ENCODE results near the gene PIAS3.
"Not testable (repeated sequence)": the region's sequence is repeated elsewhere in the genome, so short reads cannot be mapped to it uniquely, and the experiment has no call there.

The PIAS3 gene

DNA sequence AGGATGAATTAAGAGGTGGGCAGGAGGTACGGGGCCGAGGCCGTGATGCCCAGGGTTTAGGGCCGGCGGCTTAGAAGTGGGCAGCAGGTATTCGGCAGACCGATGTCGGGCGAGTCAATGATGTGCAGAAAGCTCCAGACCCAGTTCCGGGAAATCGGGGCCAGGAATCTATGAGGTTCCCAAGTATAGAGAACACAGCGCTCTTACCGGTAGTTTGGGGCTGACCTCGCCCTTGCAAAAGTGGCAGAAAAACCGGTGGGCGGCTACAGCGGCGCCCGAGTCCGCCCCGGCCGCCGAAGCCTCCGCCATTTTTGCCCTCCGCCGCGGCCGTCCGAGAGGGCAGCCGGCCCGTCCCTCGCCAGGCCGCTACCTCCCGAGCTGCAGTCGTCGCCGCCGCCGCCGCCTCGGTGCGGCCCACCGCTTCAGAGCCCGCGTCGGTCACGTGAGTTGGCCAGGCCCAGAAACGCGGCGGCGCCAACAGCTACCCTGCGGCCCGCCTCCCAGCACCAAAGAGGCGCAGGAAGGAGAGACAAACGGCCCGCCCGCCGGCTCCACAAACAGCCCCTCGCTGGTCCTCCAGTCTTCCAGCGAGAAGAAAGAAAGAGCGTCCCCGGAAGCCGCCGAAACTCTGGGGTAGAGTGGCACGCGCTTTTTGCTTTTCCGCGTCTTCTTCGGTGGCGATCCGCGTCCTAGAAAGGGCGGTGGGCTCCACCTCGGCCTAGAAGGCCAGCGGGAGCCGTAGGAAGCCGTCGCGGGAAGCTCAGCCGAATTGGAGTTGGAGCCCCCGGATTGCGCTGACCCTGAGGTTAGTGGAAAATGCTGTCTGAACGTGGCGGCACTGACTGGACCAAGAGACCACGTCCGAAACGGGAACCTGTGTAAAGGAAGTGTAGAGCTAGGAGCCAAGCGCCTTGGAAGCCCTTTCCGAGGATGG is 35.0 kb downstream of the PIAS3 start, which contains the start of the genes POLR3C and RNF115:
TSS of gene POLR3C (plus strand) at position 636 of the 934 bp plus-strand sequence. CDS start 1,577 bp downstream, outside the sequence.
TSS of gene RNF115 (minus strand) at position 531 of the 934 bp plus-strand sequence. CDS start at position 309, 222 bp downstream.
- H3K36me3 Mint-ChIP-seq (ENCODE audit: low read depth): peaks cover 38% of the 10 kb centered on the region
- H3K27ac Mint-ChIP-seq: peak within 1 kb of the TSS; percentile 92
- H3K4me3 Mint-ChIP-seq: peak within 1 kb of the TSS; percentile 99
- no peaks in the 10 kb centered on the region for H3K27me3 Mint-ChIP-seq (ENCODE audit: low read depth)
- H3K4me1 Mint-ChIP-seq (ENCODE audit: low read depth): peaks cover 28% of the 10 kb centered on the region
- H3K9me3 Mint-ChIP-seq: no peaks in the 10 kb centered on the region
- DNase-seq (ENCODE audit: low spot score): peak; percentile 81

DNA sequence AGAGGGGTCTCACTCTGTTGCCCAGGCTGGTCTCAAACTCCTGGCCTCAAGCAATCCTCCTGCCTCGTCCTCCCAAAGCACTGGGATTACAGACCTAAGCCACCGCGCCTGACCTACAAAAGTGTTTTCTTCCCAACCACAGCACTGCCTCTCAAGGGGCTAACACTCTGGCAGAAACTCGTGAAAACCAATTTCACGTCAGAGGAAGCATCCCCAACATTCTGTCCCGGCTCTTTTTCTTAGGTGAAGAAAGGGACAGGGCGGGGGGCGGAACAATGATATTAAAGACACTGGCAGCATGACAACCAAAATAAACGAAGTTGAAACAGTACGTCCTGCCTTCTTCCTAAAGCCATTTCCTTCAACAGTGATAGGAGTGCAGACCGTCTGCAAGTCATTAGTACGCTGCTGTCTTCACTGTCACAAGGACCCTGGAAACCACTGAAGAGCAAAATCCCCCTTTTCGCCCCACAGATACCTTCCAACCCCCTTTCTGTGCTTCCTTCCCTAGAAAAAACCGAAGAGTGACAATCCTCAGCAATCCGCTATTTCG is 36.0 kb downstream of the PIAS3 start:
- not testable (repeated sequence) for H3K27me3 Mint-ChIP-seq (ENCODE audit: low read depth); H3K27ac Mint-ChIP-seq; H3K9me3 Mint-ChIP-seq; DNase-seq (ENCODE audit: low spot score)
- peaks cover 20% of the 10 kb centered on the region for H3K4me1 Mint-ChIP-seq (ENCODE audit: low read depth)
- peak overlapping the region; percentile 32 for H3K4me3 Mint-ChIP-seq
- peaks cover 29% of the 10 kb centered on the region for H3K36me3 Mint-ChIP-seq (ENCODE audit: low read depth)

DNA sequence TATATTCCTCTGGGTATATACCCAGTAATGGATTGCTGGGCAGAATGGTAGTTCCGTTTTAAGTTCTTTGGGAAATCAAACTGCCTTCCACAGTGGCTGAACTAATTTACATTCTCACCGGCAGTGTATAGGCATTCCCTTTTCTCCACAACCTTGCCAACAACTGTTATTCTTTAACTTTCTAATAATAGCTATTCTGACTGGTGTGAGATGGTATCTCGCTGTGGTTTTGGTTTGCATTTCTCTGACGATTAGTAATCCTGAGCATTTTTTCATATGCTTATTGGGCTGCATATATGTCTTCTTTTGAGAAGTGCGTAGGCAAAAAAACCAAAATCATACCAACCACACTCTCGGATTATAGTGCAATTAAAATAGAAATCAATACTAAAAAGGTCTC is 40.8 kb downstream of the PIAS3 start:
- not testable (repeated sequence) for H3K4me3 Mint-ChIP-seq; H3K27ac Mint-ChIP-seq; H3K4me1 Mint-ChIP-seq (ENCODE audit: low read depth); H3K9me3 Mint-ChIP-seq; H3K36me3 Mint-ChIP-seq (ENCODE audit: low read depth); H3K27me3 Mint-ChIP-seq (ENCODE audit: low read depth)
- peak; percentile 17 for DNase-seq (ENCODE audit: low spot score)

DNA sequence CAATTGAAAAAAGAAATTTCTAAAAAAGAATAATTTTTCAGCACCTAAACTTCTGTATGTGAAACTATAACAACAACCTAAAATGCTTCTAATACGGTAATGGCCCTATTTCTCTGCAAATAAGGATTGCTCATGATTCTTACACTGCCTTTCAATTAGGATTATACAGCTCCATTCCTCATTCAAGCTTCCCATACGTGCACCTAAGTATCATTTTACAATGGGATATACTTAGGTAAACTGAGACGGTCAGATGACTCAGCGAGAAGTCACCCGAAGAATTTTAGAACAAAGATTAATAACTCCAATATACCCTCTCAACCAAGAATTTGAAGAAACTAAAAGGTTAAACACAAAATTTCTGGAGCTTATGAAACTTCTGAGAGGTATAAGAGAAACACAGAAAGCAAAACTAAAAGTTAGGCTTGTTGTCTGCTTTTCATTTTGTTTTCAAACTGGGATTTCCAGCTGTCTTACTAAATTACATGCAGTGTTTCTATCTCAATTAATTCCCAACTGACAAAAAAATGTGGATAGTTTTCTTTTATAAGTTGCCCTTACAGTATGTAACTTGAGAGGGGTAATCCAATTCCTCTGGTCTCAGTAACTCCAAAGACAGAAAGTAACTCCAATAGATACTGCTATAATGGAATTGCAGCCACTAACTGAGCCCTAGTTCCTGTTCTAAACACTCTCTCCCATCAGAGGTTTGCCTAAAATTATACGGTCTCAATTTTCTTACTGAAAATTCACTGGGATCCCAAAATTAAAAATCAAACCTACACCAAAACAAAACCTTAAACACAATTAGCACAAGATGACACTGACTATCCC is 45.7 kb downstream of the PIAS3 start:
- not testable (repeated sequence) for H3K36me3 Mint-ChIP-seq (ENCODE audit: low read depth); H3K4me3 Mint-ChIP-seq; H3K27ac Mint-ChIP-seq; H3K9me3 Mint-ChIP-seq; H3K27me3 Mint-ChIP-seq (ENCODE audit: low read depth); DNase-seq (ENCODE audit: low spot score); H3K4me1 Mint-ChIP-seq (ENCODE audit: low read depth)

DNA sequence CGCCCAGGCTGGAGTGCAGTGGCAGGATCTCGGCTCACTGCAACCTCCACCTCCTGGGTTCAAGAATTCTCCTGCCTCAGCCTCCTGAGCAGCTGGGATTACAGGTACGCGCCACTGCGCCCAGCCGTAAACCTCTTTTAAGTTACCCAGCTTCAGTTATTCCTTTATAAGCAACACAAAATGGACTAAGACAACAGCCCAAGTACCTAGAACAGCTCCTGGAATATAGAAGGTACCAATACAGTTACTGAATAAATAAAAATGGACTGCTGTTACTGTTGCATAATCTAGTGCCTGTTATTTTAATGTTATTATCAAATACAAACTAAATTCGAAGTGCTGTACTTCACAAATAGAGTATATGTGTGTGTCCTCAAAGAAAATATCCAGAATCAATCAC is 52.0 kb downstream of the PIAS3 start:
- H3K4me1 Mint-ChIP-seq (ENCODE audit: low read depth): peaks cover 7% of the 10 kb centered on the region
- H3K9me3 Mint-ChIP-seq: no peaks in the 10 kb centered on the region
- no peak for DNase-seq (ENCODE audit: low spot score)
- no peaks in the 10 kb centered on the region for H3K27me3 Mint-ChIP-seq (ENCODE audit: low read depth)
- peaks cover 3% of the 10 kb centered on the region for H3K36me3 Mint-ChIP-seq (ENCODE audit: low read depth)
- no peak overlapping the region for H3K4me3 Mint-ChIP-seq
- no peak overlapping the region for H3K27ac Mint-ChIP-seq

DNA sequence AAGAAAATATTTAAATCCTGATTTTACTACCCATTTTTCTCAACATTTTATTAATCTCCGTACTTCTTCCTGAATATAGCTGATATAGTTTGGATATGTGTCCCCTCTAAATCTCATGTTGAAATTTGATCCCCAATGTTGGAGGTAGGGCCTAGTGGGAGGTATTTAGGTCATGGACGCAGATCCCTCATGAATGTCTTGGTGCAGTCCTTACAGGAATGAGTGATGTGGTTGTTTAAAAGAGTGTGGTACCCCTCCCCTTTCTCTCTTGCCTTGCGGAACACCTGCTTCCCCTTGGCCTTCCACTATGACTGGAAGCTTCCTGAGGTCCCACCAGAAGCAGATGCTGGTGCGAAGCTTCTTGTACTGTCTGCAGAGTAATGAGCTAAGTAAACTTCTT is 52.5 kb downstream of the PIAS3 start:
- Mint-ChIP-seq H3K27me3 (ENCODE audit: low read depth) (no peaks in the 10 kb centered on the region), H3K27ac (no peak overlapping the region), H3K4me3 (no peak overlapping the region), H3K9me3 (no peaks in the 10 kb centered on the region), H3K36me3 (ENCODE audit: low read depth) (peaks cover 3% of the 10 kb centered on the region), H3K4me1 (ENCODE audit: low read depth) (peaks cover 7% of the 10 kb centered on the region)
- no peak for DNase-seq (ENCODE audit: low spot score)

DNA sequence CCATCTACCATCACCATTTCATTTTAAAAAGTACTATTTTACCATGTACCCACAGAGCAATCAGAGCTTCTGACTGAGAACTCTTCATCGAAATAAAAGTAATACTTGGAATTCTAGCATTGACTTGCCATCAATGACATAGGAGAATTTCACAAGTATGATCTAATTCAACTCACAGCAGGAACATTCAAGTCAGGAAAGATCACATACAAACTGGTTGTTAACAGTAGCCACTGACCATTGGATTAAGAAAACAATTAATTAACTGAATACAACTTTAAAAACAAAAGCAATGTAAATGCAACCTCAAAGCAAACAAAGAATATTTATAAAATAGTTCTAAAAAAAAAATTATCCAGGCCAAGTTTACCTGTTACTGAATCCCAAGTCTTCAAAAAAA is 53.8 kb downstream of the PIAS3 start:
- H3K4me1 Mint-ChIP-seq (ENCODE audit: low read depth): peaks cover 7% of the 10 kb centered on the region
- no peak overlapping the region for H3K27ac Mint-ChIP-seq
- no peaks in the 10 kb centered on the region for H3K9me3 Mint-ChIP-seq
- no peak overlapping the region for H3K4me3 Mint-ChIP-seq
- no peaks in the 10 kb centered on the region for H3K27me3 Mint-ChIP-seq (ENCODE audit: low read depth)
- DNase-seq (ENCODE audit: low spot score): no peak
- peaks cover 9% of the 10 kb centered on the region for H3K36me3 Mint-ChIP-seq (ENCODE audit: low read depth)

DNA sequence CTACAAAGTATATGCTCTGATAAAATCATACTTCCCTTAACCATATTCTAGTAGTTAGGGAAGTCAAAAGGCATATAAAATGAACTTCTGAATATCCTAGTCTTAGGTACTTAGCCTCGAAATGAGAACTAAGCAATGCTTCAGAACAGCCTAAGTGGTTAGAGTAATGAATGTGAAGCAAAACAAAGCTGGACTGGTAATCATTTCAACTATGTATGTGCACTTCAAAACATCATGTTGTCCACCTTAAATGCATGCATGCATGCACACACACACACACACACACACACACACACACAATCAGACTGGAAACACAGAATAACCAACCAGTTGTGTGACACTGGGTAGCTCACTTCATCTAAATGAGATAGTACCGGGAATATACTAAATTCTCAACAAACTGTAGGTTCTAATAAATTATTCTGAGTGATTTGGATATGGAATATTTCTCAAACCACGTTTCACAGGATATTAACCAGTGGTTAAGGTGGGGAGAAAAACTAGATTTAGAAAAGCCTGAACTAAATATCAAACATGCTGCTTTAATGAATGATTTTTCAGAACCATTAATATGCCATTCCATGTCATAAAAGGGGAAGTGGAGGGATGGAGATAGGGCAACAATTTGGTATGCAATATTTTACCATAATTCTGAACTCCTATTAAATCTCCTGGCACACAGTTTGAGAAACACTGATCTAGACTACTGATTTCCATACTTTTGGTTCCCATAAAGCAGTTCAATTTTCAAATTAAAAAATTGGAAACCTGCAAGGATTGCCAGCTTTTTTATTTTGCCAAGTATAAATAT is 54.4 kb downstream of the PIAS3 start:
- peaks cover 7% of the 10 kb centered on the region for H3K4me1 Mint-ChIP-seq (ENCODE audit: low read depth)
- peaks cover 4% of the 10 kb centered on the region for H3K9me3 Mint-ChIP-seq
- no peak for DNase-seq (ENCODE audit: low spot score)
- no peak overlapping the region for H3K4me3 Mint-ChIP-seq
- no peak overlapping the region for H3K27ac Mint-ChIP-seq
- peaks cover 15% of the 10 kb centered on the region for H3K36me3 Mint-ChIP-seq (ENCODE audit: low read depth)
- no peaks in the 10 kb centered on the region for H3K27me3 Mint-ChIP-seq (ENCODE audit: low read depth)

DNA sequence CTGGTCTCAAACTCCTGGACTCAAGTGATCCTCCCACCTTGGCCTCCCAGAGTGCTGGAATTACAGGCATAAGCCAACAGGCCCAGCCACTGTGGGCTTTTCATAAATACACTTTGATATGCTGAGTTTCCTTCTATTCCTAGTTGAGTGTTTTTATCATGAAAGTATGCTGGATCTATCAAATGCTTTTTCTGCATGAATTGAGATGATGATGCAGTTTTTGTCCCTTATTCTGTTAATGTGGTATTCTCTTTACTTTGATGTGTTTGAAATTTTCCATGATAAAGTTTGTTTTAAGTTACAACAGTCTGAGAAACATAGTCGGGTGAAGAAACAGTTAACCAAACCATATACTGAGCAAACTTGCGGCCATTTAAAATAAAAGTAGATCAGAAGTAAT is 59.1 kb downstream of the PIAS3 start:
- peaks cover 43% of the 10 kb centered on the region for H3K9me3 Mint-ChIP-seq
- no peak for DNase-seq (ENCODE audit: low spot score)
- peaks cover 7% of the 10 kb centered on the region for H3K4me1 Mint-ChIP-seq (ENCODE audit: low read depth)
- H3K27ac Mint-ChIP-seq: no peak overlapping the region
- peaks cover 54% of the 10 kb centered on the region for H3K36me3 Mint-ChIP-seq (ENCODE audit: low read depth)
- no peaks in the 10 kb centered on the region for H3K27me3 Mint-ChIP-seq (ENCODE audit: low read depth)
- H3K4me3 Mint-ChIP-seq: no peak overlapping the region

Measured in T-helper 2 cell treated with Interferon-gamma antibody and Interleukin-4, amounts not matched to agents 5 μg/mL and 100 μg/mL, for 36 hours (primary cell).